ENCODE data around the gene IL17RB.

Gene IL17RB

GRCh38 chr3:53811143-53811927 lies 35.0 kb upstream of the IL17RB start:
- no peak for DNase-seq (ENCODE audit: low read depth in 4 of 4, low spot score in 1 of 4)

- no peak for DNase-seq (ENCODE audit: low read depth in 4 of 4, low spot score in 1 of 4)
Measured at GRCh38 chr3:53812434-53812833, 33.9 kb upstream of the IL17RB start.

GRCh38 chr3:53813229-53813628 lies 33.1 kb upstream of the IL17RB start:
- DNase-seq (ENCODE audit: low read depth in 4 of 4, low spot score in 1 of 4) = no peak

GRCh38 chr3:53813876-53814275 lies 32.5 kb upstream of the IL17RB start:
- no peak for DNase-seq (ENCODE audit: low read depth in 4 of 4, low spot score in 1 of 4)

- no peak for DNase-seq (ENCODE audit: low read depth in 4 of 4, low spot score in 1 of 4)
Measured at GRCh38 chr3:53815067-53815466, 31.3 kb upstream of the IL17RB start.

GRCh38 chr3:53815651-53816050 lies 30.7 kb upstream of the IL17RB start:
- DNase-seq (ENCODE audit: low read depth in 4 of 4, low spot score in 1 of 4) = no peak

GRCh38 chr3:53816425-53816824 lies 29.9 kb upstream of the IL17RB start:
- DNase-seq (ENCODE audit: low read depth in 4 of 4, low spot score in 1 of 4) = no peak

GRCh38 chr3:53817211-53817610 lies 29.2 kb upstream of the IL17RB start:
- DNase-seq (ENCODE audit: low read depth in 4 of 4, low spot score in 1 of 4) = no peak

- DNase-seq (ENCODE audit: low read depth in 4 of 4, low spot score in 1 of 4) = no peak
Measured at GRCh38 chr3:53817809-53818208, 28.6 kb upstream of the IL17RB start.

- DNase-seq (ENCODE audit: low read depth in 4 of 4, low spot score in 1 of 4) = no peak
Measured at GRCh38 chr3:53818221-53819162, 27.9 kb upstream of the IL17RB start.

GRCh38 chr3:53819163-53819868 lies 27.1 kb upstream of the IL17RB start:
- no peak for DNase-seq (ENCODE audit: low read depth in 4 of 4, low spot score in 1 of 4)

GRCh38 chr3:53820084-53820483 lies 26.3 kb upstream of the IL17RB start:
- no peak for DNase-seq (ENCODE audit: low read depth in 4 of 4, low spot score in 1 of 4)

- no peak for DNase-seq (ENCODE audit: low read depth in 4 of 4, low spot score in 1 of 4)
Measured at GRCh38 chr3:53820756-53821580, 25.4 kb upstream of the IL17RB start.

GRCh38 chr3:53821631-53822121 lies 24.7 kb upstream of the IL17RB start:
- DNase-seq (ENCODE audit: low read depth in 4 of 4, low spot score in 1 of 4) = no peak

GRCh38 chr3:53822331-53822741 lies 24.0 kb upstream of the IL17RB start:
- DNase-seq (ENCODE audit: low read depth in 4 of 4, low spot score in 1 of 4) = no peak

- DNase-seq (ENCODE audit: low read depth in 4 of 4, low spot score in 1 of 4) = no peak
Measured at GRCh38 chr3:53823026-53823955, 23.1 kb upstream of the IL17RB start.

- DNase-seq (ENCODE audit: low read depth in 4 of 4, low spot score in 1 of 4) = no peak
Measured at GRCh38 chr3:53823956-53824657, 22.3 kb upstream of the IL17RB start.

GRCh38 chr3:53824795-53825194 lies 21.6 kb upstream of the IL17RB start:
- no peak for DNase-seq (ENCODE audit: low read depth in 4 of 4, low spot score in 1 of 4)

- no peak for DNase-seq (ENCODE audit: low read depth in 4 of 4, low spot score in 1 of 4)
Measured at GRCh38 chr3:53826048-53826447, 20.3 kb upstream of the IL17RB start.
